ENCODE data around the gene CADM1. TPM values are rescaled to one million over a fixed set of nuclear protein-coding genes. Genes with fewer than 3 reads are reported as not detected.

Gene CADM1
- total RNA-seq, 4 donors from 2014 or later: 17.1 to 49.8 (median 30.7) TPM

DNA sequence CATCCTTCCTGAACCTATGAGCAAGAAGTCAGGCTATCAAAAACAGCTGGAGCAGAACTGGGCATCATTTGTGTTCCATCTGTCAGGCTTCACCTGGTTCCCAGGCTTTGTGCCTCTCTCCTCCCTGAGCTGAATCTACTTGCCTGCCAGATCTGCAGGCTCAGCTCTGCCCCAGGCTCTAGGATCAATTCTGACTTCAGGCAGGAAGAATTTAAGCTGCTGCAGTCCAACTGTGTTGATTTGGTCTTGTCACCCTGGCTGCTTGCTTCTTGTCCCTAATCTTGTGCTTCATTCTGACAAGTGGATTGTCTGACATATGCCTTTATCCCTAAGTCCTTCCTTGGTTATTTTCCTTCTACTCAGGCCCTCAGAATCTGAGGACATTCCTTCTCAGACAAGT lies 31.6 kb upstream of the CADM1 start:
- H3K4me3 ChIP-seq: no peak overlapping the region
- H3K9me3 ChIP-seq: no peaks in the 10 kb centered on the region
- no peaks in the 10 kb centered on the region for H3K36me3 ChIP-seq
- H3K4me1 ChIP-seq: no peaks in the 10 kb centered on the region
- H3K27ac ChIP-seq: no peak overlapping the region
- H3K27me3 ChIP-seq: no peaks in the 10 kb centered on the region
- no peak for DNase-seq (ENCODE audit: low spot score in 2 of 2)
- TF ChIP-seq POLR2A (IDR thresholded peaks at IDR 0.05) (no peak), EP300 (IDR thresholded peaks at IDR 0.05) (no peak)

DNA sequence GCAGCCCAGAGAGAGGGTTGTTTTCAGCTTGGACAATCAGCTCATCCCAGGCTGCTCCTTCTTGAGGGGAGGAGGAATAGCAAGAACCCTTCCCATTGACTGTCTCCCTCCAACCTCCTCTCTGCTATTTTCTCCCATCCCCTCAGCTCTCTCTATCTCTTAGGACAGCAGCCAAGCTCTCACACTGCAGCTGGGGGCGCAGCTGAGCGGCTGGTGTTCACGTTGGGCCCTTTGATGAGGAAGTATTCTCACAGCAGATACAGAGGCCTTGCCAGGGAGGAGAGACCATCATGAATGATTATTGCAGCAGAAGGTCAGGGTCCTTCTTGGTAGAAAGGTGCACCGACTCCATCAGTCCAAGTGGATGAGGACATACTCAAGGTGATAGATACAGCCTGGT lies 26.5 kb upstream of the CADM1 start:
- no peaks in the 10 kb centered on the region for H3K36me3 ChIP-seq
- no peaks in the 10 kb centered on the region for H3K9me3 ChIP-seq
- TF ChIP-seq, protein P1, sequence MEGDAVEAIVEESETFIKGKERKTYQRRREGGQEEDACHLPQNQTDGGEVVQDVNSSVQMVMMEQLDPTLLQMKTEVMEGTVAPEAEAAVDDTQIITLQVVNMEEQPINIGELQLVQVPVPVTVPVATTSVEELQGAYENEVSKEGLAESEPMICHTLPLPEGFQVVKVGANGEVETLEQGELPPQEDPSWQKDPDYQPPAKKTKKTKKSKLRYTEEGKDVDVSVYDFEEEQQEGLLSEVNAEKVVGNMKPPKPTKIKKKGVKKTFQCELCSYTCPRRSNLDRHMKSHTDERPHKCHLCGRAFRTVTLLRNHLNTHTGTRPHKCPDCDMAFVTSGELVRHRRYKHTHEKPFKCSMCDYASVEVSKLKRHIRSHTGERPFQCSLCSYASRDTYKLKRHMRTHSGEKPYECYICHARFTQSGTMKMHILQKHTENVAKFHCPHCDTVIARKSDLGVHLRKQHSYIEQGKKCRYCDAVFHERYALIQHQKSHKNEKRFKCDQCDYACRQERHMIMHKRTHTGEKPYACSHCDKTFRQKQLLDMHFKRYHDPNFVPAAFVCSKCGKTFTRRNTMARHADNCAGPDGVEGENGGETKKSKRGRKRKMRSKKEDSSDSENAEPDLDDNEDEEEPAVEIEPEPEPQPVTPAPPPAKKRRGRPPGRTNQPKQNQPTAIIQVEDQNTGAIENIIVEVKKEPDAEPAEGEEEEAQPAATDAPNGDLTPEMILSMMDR (IDR thresholded peaks at IDR 0.05): no peak
- TF ChIP-seq EP300 (IDR thresholded peaks at IDR 0.05): no peak
- no peak for TF ChIP-seq POLR2A (IDR thresholded peaks at IDR 0.05)
- no peaks in the 10 kb centered on the region for H3K4me1 ChIP-seq
- H3K27me3 ChIP-seq: peaks cover 0 to 5% of the 10 kb centered on the region in 2 donors
- 46% methylated on average over 4 of the region's 4 CpGs for WGBS, 2 donors
- H3K27ac ChIP-seq: no peak overlapping the region
- DNase-seq (ENCODE audit: low spot score in 2 of 2): no peak
- H3K4me3 ChIP-seq: no peak overlapping the region

DNA sequence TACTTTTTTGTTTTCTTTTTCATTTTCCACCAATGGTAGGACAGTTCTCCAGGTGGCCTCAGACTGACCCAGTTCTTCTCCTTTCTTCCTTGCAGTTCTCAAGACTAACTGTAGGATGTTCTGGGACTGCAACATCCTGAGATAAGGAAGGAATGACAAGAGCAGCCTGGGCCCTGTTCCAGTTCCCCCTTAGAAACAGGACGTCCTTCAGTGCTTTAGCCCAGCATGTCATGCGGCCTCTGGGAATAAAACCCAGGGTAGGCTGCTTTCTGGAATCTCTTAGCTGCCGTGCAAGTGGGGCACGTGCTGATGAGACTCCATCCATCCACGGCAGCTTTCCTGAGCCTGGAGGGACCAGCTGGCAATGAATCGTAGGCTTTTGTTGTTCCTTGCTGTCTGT lies 24.0 kb upstream of the CADM1 start:
- Histone ChIP-seq H3K36me3 (no peaks in the 10 kb centered on the region), H3K4me1 (peaks cover 0 to 4% (median 0%) of the 10 kb centered on the region in 4 donors), H3K9me3 (no peaks in the 10 kb centered on the region), H3K27me3 (peaks cover 0 to 5% of the 10 kb centered on the region in 2 donors), H3K27ac (no peak overlapping the region), H3K4me3 (no peak overlapping the region)
- DNase-seq (ENCODE audit: low spot score in 2 of 2): no peak
- TF ChIP-seq EP300 (IDR thresholded peaks at IDR 0.05) (no peak), POLR2A (IDR thresholded peaks at IDR 0.05) (no peak)
- TF ChIP-seq, protein P1 (IDR thresholded peaks at IDR 0.05): no peak
- WGBS, 2 donors: 48 to 54% methylated on average over 6 of the region's 6 CpGs

DNA sequence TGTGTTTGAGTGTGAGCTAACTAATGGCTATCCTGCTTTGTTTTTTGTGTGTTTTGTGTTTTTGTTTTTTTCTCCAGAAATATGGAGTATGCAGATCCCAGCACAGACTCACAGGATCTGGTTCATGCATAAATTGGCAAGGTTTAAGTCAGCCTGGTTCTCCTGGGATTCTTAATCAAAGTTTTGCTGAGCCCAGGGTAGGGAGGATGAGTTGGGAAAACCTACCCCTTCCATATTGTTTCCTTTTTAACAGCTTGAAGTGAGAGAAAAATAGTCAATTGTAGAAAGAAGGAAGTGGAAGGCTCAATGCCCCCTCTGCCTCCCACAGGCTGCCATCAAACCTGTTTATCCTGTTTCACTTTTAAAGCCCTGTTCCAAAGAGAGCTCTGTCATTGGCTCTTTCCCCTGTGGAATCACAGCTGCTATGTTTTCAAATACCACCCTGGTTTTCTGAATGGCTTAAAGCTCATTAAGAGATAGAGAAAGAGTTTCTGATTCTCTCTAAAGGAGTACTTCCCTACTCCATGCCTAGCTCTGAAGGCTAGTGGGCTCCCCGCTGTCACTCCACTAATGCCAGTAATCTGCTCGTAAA lies 23.4 kb upstream of the CADM1 start:
- no peaks in the 10 kb centered on the region for H3K36me3 ChIP-seq
- TF ChIP-seq POLR2A (IDR thresholded peaks at IDR 0.05) (no peak), EP300 (IDR thresholded peaks at IDR 0.05) (no peak)
- TF ChIP-seq, protein P1 (IDR thresholded peaks at IDR 0.05): no peak
- H3K27me3 ChIP-seq: peaks cover 0 to 5% of the 10 kb centered on the region in 2 donors
- H3K9me3 ChIP-seq: no peaks in the 10 kb centered on the region
- no peak for DNase-seq (ENCODE audit: low spot score in 2 of 2)
- 96 to 98% methylated on average over 2 of the region's 2 CpGs for WGBS, 2 donors
- H3K4me1 ChIP-seq: peaks cover 0 to 4% (median 0%) of the 10 kb centered on the region in 4 donors
- H3K4me3 ChIP-seq: no peak overlapping the region
- no peak overlapping the region for H3K27ac ChIP-seq

DNA sequence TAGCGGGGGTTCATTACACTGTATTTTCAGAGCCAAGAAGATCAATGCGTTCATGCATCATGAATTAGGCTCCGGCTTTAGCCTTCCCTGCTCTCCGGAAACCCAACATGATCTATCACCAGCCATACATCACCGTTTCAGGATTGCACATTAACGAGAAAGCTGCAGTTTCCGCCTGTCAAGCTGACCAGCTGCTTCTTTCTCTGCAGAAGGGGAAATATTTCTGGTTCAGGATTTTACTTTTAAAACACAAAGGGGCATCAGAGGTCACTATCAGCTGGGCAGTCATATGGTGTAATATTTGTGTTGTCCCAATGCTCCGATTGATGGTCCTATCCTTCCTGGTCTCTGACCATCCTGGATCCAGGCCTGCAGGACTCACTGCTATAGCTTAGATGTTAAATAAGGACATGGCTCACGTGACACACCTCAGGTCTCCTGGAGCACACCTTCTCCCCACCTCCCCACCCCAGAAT lies 21.4 kb upstream of the CADM1 start:
- H3K27ac ChIP-seq: no peak overlapping the region
- DNase-seq (ENCODE audit: low spot score in 2 of 2): no peak
- peaks cover 0 to 4% (median 0%) of the 10 kb centered on the region in 4 donors for H3K4me1 ChIP-seq
- H3K27me3 ChIP-seq: peaks cover 0 to 5% of the 10 kb centered on the region in 2 donors
- TF ChIP-seq POLR2A (IDR thresholded peaks at IDR 0.05): no peak
- TF ChIP-seq EP300 (IDR thresholded peaks at IDR 0.05): no peak
- TF ChIP-seq, protein P1 (IDR thresholded peaks at IDR 0.05): no peak
- WGBS, 2 donors: 88 to 95% methylated on average over 9 of the region's 9 CpGs
- no peaks in the 10 kb centered on the region for H3K36me3 ChIP-seq
- no peaks in the 10 kb centered on the region for H3K9me3 ChIP-seq
- no peak overlapping the region for H3K4me3 ChIP-seq
